ENCODE data around the gene NPAS4. TPM values are rescaled to one million over a fixed set of nuclear protein-coding genes. Genes with fewer than 3 reads are reported as not detected.

NPAS4 gene
- total and polyA plus RNA-seq, 9 of the 15 experiments (the other 6 are each of a cell fraction or from before 2014, with no cell fraction given): not detected

DNA sequence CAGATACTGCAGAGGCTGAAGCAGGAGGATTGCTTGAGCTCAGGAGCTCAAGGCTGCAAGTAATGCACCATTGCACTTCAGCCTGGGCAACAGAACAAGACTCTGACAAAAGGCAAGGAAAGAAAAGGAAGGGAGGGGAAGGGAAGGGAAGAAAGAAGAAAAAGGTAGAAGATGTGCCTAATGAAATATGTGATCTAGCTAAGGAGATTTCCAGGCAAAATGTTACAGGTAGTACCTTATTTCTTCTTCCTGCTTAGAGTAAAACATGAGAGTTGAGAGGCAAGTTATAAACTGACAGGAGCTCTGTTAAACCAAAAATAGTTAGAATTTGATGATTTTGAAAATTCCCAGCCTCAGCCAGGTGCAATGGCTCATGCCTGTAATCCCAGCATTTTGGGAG, 41.2 kb downstream of the NPAS4 start (continued):
- no peak for TF ChIP-seq ZNF76 (CRISPR knock-in tag; IDR thresholded peaks at IDR 0.05; ENCODE audit: borderline replicate concordance)
- peak; percentile 81 for TF ChIP-seq HNRNPK (IDR thresholded peaks at IDR 0.05; ENCODE audit: low read depth, low read length, poor library complexity, severe bottlenecking)
- TF ChIP-seq NELFE (IDR thresholded peaks at IDR 0.05; ENCODE audit: insufficient read depth, insufficient read length): no peak
- TF ChIP-seq EGR1 (conservative IDR thresholded peaks at IDR 0.05): no peak
- TF ChIP-seq KLF10 (CRISPR knock-in tag; IDR thresholded peaks at IDR 0.05): no peak
- no peak for TF ChIP-seq ZC3H8 (IDR thresholded peaks at IDR 0.05)
- no peak for TF ChIP-seq HNRNPUL1 (IDR thresholded peaks at IDR 0.05; ENCODE audit: low read length)
- TF ChIP-seq, protein P1, sequence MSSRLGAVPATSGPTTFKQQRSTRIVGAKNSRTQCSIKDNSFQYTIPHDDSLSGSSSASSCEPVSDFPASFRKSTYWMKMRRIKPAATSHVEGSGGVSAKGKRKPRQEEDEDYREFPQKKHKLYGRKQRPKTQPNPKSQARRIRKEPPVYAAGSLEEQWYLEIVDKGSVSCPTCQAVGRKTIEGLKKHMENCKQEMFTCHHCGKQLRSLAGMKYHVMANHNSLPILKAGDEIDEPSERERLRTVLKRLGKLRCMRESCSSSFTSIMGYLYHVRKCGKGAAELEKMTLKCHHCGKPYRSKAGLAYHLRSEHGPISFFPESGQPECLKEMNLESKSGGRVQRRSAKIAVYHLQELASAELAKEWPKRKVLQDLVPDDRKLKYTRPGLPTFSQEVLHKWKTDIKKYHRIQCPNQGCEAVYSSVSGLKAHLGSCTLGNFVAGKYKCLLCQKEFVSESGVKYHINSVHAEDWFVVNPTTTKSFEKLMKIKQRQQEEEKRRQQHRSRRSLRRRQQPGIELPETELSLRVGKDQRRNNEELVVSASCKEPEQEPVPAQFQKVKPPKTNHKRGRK (tag; IDR thresholded peaks at IDR 0.05): no peak
- TF ChIP-seq, protein P2, sequence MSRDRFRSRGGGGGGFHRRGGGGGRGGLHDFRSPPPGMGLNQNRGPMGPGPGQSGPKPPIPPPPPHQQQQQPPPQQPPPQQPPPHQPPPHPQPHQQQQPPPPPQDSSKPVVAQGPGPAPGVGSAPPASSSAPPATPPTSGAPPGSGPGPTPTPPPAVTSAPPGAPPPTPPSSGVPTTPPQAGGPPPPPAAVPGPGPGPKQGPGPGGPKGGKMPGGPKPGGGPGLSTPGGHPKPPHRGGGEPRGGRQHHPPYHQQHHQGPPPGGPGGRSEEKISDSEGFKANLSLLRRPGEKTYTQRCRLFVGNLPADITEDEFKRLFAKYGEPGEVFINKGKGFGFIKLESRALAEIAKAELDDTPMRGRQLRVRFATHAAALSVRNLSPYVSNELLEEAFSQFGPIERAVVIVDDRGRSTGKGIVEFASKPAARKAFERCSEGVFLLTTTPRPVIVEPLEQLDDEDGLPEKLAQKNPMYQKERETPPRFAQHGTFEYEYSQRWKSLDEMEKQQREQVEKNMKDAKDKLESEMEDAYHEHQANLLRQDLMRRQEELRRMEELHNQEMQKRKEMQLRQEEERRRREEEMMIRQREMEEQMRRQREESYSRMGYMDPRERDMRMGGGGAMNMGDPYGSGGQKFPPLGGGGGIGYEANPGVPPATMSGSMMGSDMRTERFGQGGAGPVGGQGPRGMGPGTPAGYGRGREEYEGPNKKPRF (IDR thresholded peaks at IDR 0.05; ENCODE audit: low read depth, low read length): no peak
